WTC11 (cell line): ENCODE results near the gene HMGCS2. TPM values are rescaled to one million over a fixed set of nuclear protein-coding genes. Genes with fewer than 3 reads are reported as not detected.

Source experiments
- CDX4 ChIP-seq: fragments of 250-450 bp; sonication (Bioruptor Pico); IDR thresholded peaks from 2 replicates; pipeline ENCODE4 v1.9.0; 2021; ENCODE audit warnings: moderate library complexity, mild to moderate bottlenecking, inconsistent platforms, borderline replicate concordance
- CTCF ChIP-seq: fragments of 200-600 bp; IDR thresholded peaks from 2 replicates; pipeline ENCODE4 v1.8.0; 2022; ENCODE audit warnings: antibody characterized with exemption
- FOXP1 ChIP-seq: sonication (generic); formaldehyde crosslinking; IDR thresholded peaks from 2 replicates; pipeline ENCODE4 v1.8.0; 2022; ENCODE audit warnings: missing genetic modification reagents, mild to moderate bottlenecking, moderate library complexity, borderline replicate concordance
- NFATC4 ChIP-seq: fragments of 250-450 bp; sonication (Bioruptor Pico); IDR thresholded peaks from 2 replicates; pipeline ENCODE4 v1.9.0; 2021; ENCODE audit warnings: mild to moderate bottlenecking
- STAT6 ChIP-seq: sonication (generic); formaldehyde crosslinking; conservative IDR thresholded peaks from 2 replicates; pipeline ENCODE4 v1.8.1; 2023; ENCODE audit warnings: mild to moderate bottlenecking, low read depth, missing genetic modification reagents, moderate library complexity
- ZNF317 ChIP-seq: sonication (generic); formaldehyde crosslinking; IDR thresholded peaks from 2 replicates; pipeline ENCODE4 v1.8.1; 2023; ENCODE audit warnings: low read depth, mild to moderate bottlenecking, moderate library complexity, missing genetic modification reagents, borderline replicate concordance
- ZNF512 ChIP-seq: sonication (generic); formaldehyde crosslinking; IDR thresholded peaks from 2 replicates; pipeline ENCODE4 v1.8.1; 2022; ENCODE audit warnings: missing genetic modification reagents, borderline replicate concordance
- total RNA-seq: library from RNA; stranded (reverse); gene quantifications from 3 replicates; pipeline ENCODE4 v1.2.3, GENCODE V29; 2021
- TF ChIP-seq, protein P1 (sequence below): sonication (generic); formaldehyde crosslinking; IDR thresholded peaks from 2 replicates; pipeline ENCODE4 v1.8.1; 2023; ENCODE audit warnings: mild to moderate bottlenecking, missing genetic modification reagents, moderate library complexity
- TF ChIP-seq, protein P2 (sequence below): sonication (generic); formaldehyde crosslinking; IDR thresholded peaks from 2 replicates; pipeline ENCODE4 v1.8.0; 2022; ENCODE audit warnings: mild to moderate bottlenecking, missing genetic modification reagents

The HMGCS2 gene
- total RNA-seq, 1 experiment from 2014 or later = 0.24 TPM

DNA sequence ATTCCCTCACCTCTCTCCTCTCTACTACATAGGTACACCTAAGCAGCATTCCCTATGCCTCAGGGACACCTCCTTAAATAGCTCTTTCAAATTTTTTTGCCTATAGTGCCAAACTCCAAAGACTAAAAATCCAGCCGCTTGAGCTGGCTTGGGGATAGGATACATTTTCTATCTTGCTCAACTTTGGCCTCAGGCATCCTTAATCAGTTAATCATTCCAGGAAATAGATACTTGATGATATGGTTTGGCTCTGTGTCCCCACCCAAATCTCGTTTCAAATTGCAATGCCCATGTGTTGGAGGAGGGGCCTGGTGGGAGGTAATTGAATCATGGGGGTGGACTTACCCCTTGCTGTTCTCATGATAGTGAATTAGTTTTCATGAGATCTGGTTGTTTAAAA lies 68.4 kb downstream of the HMGCS2 start (continued):
- TF ChIP-seq CTCF = no peak
- TF ChIP-seq CDX4 (CRISPR knock-in tag) = no peak
- no peak for TF ChIP-seq NFATC4
- TF ChIP-seq, protein P1, sequence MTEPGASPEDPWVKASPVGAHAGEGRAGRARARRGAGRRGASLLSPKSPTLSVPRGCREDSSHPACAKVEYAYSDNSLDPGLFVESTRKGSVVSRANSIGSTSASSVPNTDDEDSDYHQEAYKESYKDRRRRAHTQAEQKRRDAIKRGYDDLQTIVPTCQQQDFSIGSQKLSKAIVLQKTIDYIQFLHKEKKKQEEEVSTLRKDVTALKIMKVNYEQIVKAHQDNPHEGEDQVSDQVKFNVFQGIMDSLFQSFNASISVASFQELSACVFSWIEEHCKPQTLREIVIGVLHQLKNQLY = no peak
- no peak for TF ChIP-seq ZNF512 (CRISPR knock-in tag)
- no peak for TF ChIP-seq FOXP1
- TF ChIP-seq STAT6 (CRISPR knock-in tag) = no peak
- no peak for TF ChIP-seq ZNF317
- TF ChIP-seq, protein P2, sequence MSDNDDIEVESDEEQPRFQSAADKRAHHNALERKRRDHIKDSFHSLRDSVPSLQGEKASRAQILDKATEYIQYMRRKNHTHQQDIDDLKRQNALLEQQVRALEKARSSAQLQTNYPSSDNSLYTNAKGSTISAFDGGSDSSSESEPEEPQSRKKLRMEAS (CRISPR knock-in tag) = no peak

Other genes with a start within 250 kb of the HMGCS2 start
- gene ZNF697, start 120.6 kb downstream of the HMGCS2 start, total RNA-seq = 13.9 to 18.0 TPM (median 14.2 TPM) in 3 replicates
- 592 to 630 TPM (median 618 TPM) in 3 replicates for gene PHGDH, start 57.0 kb downstream of the HMGCS2 start, total RNA-seq
- gene REG4, start 42.6 kb upstream of the HMGCS2 start, total RNA-seq = 0.11 to 0.31 TPM in 2 of 3 replicates, not detected in the other
- gene ADAM30, start 127.6 kb upstream of the HMGCS2 start, total RNA-seq = not detected in 3 replicates